GM23248 (cell line): ENCODE measurements around the gene TRA2A.

Experiments used
- EZH2 ChIP-seq: fragments of 200-600 bp; sonication (generic); IDR thresholded peaks from 2 replicates; pipeline ENCODE4 v1.6.1; 2018; ENCODE audit warnings: antibody characterized with exemption, mild to moderate bottlenecking; ENCODE audit not compliant: insufficient read depth, poor library complexity, severe bottlenecking
- EZH2phosphoT487 ChIP-seq: fragments of 200-600 bp; sonication (generic); IDR thresholded peaks from 2 replicates; pipeline ENCODE4 v1.6.1; 2018; ENCODE audit warnings: antibody characterized with exemption, moderate library complexity, mild to moderate bottlenecking, low read depth; ENCODE audit not compliant: insufficient read depth

DNA sequence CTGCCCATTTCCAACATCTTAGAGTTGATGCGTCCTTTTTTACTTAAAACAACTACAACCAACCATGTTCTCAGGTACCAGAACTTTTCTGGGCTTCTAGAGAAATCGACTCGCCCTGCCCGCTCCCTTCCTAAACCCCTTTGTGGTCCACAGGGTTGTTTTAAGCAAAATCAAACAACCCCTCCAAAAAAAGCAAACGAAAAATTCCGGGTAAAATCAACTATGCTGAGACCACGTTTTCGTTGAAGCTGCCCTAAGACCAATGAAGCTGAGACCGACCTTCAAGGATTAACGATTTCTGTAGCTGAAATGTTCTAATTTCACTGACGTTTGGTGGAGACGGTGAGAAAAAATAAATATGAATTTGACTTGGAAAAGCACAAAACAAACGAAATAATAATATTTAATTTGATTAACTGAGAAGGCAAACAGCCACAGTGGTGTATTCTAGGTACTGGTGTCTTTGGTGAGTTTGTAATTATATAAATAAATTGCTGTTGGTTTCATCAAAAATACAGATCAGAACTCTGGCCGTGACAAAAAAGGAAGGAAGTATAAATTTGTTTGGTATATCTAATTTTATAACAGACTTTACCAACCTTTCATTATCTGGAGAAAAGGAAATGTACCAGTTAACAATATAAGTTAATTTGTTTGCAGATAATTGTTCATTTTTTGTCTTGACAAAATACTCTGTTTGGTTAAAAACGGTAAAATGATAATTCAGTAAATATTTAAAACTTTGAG, 56.8 kb downstream of the TRA2A start:
- TF ChIP-seq EZH2phosphoT487 (no peak), EZH2 (peak; percentile 20)
